Choroid plexus epithelial cell (primary cell): ENCODE results near the gene GBE1.
A peak's percentile ranks its signal among the peaks of the same experiment; 100 is the strongest.

Source experiments
- DNase-seq: peaks from one replicate; pipeline ENCODE4 v3.0.0-alpha.2; 2010; ENCODE audit warnings: low read depth
- H3K4me3 ChIP-seq: 2 replicates; pipeline ENCODE4 v1.5.1; 2011; ENCODE audit warnings: low read depth, mild to moderate bottlenecking, control low read depth, low read length, moderate library complexity
- CTCF ChIP-seq: conservative IDR thresholded peaks from 2 replicates; pipeline ENCODE4 v1.5.1; 2011; ENCODE audit warnings: low read depth, mild to moderate bottlenecking, control low read depth, inconsistent platforms, low read length, moderate library complexity

GBE1 gene

GRCh38 chr3:81742581-81742980, 18.9 kb downstream of the GBE1 start:
- no peak overlapping the region for H3K4me3 ChIP-seq
- no peak for TF ChIP-seq CTCF
- DNase-seq, result peak; percentile 19

- TF ChIP-seq CTCF, result no peak
- DNase-seq, result peak; percentile 55
- H3K4me3 ChIP-seq, result no peak overlapping the region
Observed at GRCh38 chr3:81741216-81741615, 20.2 kb downstream of the GBE1 start.

GRCh38 chr3:81740731-81741130, 20.7 kb downstream of the GBE1 start:
- DNase-seq, result no peak
- no peak for TF ChIP-seq CTCF
- H3K4me3 ChIP-seq, result no peak overlapping the region

GRCh38 chr3:81735334-81735733, 26.1 kb downstream of the GBE1 start:
- no peak overlapping the region for H3K4me3 ChIP-seq
- no peak for TF ChIP-seq CTCF
- no peak for DNase-seq

- H3K4me3 ChIP-seq, result no peak overlapping the region
- TF ChIP-seq CTCF, result no peak
- no peak for DNase-seq
Observed at GRCh38 chr3:81734742-81735141, 26.7 kb downstream of the GBE1 start.

GRCh38 chr3:81732642-81733041, 28.8 kb downstream of the GBE1 start:
- DNase-seq, result no peak
- no peak overlapping the region for H3K4me3 ChIP-seq
- TF ChIP-seq CTCF, result no peak

- DNase-seq, result peak; percentile 67
- H3K4me3 ChIP-seq, result no peak overlapping the region
Observed at GRCh38 chr3:81728766-81729544, 32.5 kb downstream of the GBE1 start.

More at GRCh38 chr3:81728766-81729544, 32.5 kb downstream of the GBE1 start:
- TF ChIP-seq CTCF, result no peak
